Measurements from ENCODE around the gene KIAA1671.

The KIAA1671 gene

GRCh38 chr22:25030636-25031035 lies 78.1 kb downstream of the KIAA1671 start:
- in situ Hi-C loops (cut with HindIII; ENCODE audit: low sequenced_read_pairs): no loop called here
- DNase-seq (ENCODE audit: low read depth, low spot score): peak; percentile 26
- TF ChIP-seq CTCF (IDR thresholded peaks at IDR 0.05; ENCODE audit: low read depth, low read length): no peak
- no peak overlapping the region for H3K4me3 ChIP-seq (ENCODE audit: low read depth, low read length)

GRCh38 chr22:25032066-25032465 lies 79.5 kb downstream of the KIAA1671 start:
- DNase-seq (ENCODE audit: low read depth, low spot score): no peak
- no peak for TF ChIP-seq CTCF (IDR thresholded peaks at IDR 0.05; ENCODE audit: low read depth, low read length)
- no peak overlapping the region for H3K4me3 ChIP-seq (ENCODE audit: low read depth, low read length)
- in situ Hi-C loops (cut with HindIII; ENCODE audit: low sequenced_read_pairs): no loop called here

- TF ChIP-seq CTCF (IDR thresholded peaks at IDR 0.05; ENCODE audit: low read depth, low read length): no peak
- no peak for DNase-seq (ENCODE audit: low read depth, low spot score)
- in situ Hi-C loops (cut with HindIII; ENCODE audit: low sequenced_read_pairs): no loop called here
These were observed 83.2 kb downstream of the KIAA1671 start for GRCh38 chr22:25035715-25036114.

GRCh38 chr22:25038239-25038638 lies 85.7 kb downstream of the KIAA1671 start:
- no peak for TF ChIP-seq CTCF (IDR thresholded peaks at IDR 0.05; ENCODE audit: low read depth, low read length)
- H3K4me3 ChIP-seq (ENCODE audit: low read depth, low read length): no peak overlapping the region
- no peak for DNase-seq (ENCODE audit: low read depth, low spot score)
- in situ Hi-C loops (cut with HindIII; ENCODE audit: low sequenced_read_pairs): no loop called here

More at GRCh38 chr22:25035715-25036114, 83.2 kb downstream of the KIAA1671 start:
- H3K4me3 ChIP-seq (ENCODE audit: low read depth, low read length): no peak overlapping the region

- DNase-seq (ENCODE audit: low read depth, low spot score): no peak
- no peak overlapping the region for H3K4me3 ChIP-seq (ENCODE audit: low read depth, low read length)
- TF ChIP-seq CTCF (IDR thresholded peaks at IDR 0.05; ENCODE audit: low read depth, low read length): no peak
- in situ Hi-C loops (cut with HindIII; ENCODE audit: low sequenced_read_pairs): no loop called here
These were observed 86.3 kb downstream of the KIAA1671 start for GRCh38 chr22:25038771-25039170.

GRCh38 chr22:25039255-25039654 lies 86.7 kb downstream of the KIAA1671 start:
- no peak for DNase-seq (ENCODE audit: low read depth, low spot score)
- TF ChIP-seq CTCF (IDR thresholded peaks at IDR 0.05; ENCODE audit: low read depth, low read length): no peak
- in situ Hi-C loops (cut with HindIII; ENCODE audit: low sequenced_read_pairs): no loop called here
- no peak overlapping the region for H3K4me3 ChIP-seq (ENCODE audit: low read depth, low read length)

- TF ChIP-seq CTCF (IDR thresholded peaks at IDR 0.05; ENCODE audit: low read depth, low read length): no peak
- DNase-seq (ENCODE audit: low read depth, low spot score): no peak
- in situ Hi-C loops (cut with HindIII; ENCODE audit: low sequenced_read_pairs): no loop called here
- H3K4me3 ChIP-seq (ENCODE audit: low read depth, low read length): no peak overlapping the region
These were observed 87.2 kb downstream of the KIAA1671 start for GRCh38 chr22:25039754-25040153.

Measured in astrocyte of the spinal cord (primary cell).